ENCODE measurements around the gene GPR161.
"Not testable (repeated sequence)": the region's sequence is repeated elsewhere in the genome, so short reads cannot be mapped to it uniquely, and the experiment has no call there.

Gene GPR161

GRCh38 chr1:168085401-168085872, 51.3 kb downstream of the GPR161 start:
- DNase-seq, result no peak

DNA sequence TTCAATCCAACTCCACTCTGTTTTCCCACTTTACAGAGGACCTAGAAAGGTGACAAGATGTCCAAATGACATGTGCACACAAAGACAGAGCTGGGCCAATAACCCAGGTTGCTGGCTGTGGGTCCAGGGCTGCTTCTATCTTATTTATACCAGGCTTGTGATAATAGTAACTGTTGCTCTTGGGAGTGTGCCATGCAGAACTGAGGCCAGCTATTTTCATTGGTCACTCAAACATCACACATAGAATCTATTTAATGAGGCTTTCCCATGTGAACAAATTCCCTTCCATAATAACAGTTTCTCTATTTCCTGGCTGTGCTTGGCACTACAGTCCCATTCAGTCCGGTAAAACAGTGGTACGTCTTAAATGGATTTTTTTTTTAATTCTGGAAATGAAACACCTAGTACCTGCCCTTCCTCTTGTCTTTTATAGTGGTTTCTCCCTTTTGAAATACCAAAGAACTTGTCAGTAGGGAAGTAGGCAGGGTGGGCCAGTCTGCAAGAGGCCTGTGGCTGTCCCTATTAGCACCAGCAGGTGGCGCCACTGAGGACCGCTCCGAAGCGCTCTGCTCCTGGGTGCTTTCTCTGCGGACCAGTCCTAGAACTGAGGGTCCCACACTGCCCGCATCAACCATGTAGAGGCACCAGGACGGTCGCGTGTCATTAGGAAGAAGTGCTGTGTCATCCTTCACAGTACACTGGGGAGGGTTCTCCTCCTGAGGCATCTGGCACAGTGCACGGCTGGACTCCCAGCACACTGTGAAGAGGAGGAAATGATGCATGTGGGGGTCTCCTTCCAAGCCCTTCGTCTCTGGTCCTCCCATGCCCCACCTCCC, 52.1 kb downstream of the GPR161 start:
- DNase-seq, result peak; percentile 36

DNA sequence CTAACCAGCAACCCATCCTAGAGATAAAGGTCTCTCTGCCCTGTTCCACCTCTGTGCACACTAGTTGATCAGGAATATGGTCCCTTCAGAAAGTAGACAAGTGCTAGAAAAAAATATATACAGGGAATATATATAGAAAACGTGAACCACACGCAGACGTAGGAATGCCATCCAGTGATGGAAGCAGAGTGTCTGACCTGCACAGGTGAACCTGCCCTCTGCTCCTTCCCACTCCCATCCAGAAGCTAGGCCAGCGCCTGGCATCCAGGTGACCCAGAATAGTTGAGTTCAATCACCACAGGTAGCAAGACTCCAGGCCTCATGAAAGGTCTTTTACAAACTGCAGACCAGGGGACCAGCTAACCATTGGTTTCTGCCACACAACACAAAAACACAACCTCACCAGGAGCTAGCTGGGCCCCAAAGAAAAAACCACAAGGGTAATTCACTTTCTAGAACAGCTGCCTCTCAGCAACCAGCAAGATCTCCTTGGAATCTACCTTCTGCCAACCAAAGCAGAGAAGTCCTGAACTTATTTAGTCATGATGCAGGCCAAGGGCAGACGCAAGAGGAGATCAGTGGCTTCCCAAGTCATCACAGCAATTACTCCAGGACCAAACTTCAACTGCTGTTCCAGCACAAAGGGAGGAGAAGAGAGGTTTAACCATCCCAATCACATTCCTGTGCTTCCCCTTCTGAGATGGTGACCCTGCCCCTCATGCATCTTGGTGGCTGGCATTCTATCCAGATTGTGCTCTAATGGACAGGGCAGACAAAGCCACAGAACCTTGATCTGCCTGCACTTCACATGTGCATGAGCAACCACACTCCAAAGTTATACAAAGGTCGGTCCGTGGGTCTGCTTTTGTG, 53.0 kb downstream of the GPR161 start:
- no peak for DNase-seq

DNA sequence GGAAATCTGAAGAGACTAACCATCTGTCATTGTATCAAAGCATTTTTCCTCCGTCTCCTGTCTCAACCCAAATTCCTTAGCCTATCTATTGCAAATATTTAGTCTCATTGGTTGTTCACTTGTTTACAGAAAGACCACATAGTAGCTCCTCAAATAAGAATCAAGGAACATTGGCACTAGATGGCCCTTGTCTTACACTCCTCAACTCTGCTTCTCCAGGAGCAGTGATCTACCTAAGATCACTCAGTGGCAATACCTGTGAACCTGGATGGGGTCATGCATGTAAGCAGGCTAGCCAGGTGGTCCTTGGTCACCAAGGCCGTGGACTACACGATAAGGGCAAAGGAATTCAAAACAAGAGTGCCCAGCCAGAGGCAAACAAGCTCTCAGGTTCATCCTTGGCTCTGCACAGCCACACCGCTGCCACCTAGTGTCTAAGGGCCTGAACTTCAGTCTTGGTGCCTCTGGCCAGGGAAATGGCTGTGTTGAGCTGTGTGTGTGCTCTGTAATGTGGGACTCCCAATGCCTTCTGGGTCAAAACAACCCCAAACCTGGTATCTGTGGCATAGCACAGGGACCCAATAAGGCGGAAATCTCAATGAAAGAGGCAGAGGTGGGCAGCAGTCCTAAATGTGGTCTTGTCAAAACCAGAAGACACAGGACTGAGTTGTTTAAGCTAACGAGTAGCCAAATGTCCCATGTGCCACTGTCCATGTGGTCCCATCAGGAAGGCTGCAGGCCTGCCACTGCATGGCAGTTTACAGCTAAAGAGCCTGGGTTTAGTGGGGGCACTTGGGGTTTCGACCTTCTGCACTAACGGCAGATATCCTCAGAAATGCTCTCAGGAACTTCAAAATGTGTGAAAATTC, 54.5 kb downstream of the GPR161 start:
- DNase-seq, result peak; percentile 54

GRCh38 chr1:168081373-168082007, 55.2 kb downstream of the GPR161 start:
- peak; percentile 86 for DNase-seq

DNA sequence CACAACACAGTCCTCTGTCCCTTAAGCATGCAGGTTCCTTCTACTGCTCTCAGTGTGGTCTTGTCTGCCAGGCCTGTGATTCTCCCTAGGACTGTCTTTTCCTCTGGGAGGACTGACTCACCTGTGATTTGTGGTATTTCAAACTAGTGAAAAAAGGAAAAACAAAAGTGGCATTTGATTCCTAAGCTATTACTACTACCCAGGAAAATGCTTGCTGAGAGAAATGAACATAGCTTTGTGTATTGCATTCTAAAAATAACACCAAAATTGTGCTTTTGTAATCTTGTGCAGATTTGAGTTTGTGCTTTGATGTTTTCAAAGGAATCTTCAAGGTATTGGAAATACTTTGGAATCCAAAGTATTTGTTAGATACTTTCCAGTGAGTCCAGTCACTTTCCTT, 57.0 kb downstream of the GPR161 start:
- peak; percentile 44 for DNase-seq

DNA sequence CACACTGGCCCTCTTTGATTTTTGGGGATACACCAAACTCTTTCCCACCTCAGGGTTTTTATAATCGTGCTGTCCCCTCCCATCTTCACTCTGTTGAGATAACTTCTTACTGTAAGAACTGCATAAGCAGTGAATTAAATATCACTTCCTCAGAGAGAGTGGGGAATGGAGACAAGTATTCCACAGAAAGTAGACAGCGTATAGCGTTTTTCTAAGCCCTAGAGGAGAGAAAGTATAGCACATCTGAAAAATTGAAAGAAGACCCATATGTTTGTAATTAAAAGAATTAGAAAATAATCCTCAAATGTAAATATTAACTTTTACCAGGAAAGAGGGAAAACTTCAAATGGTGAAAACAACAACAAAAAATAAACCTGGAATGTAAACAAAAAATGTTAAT, 67.3 kb downstream of the GPR161 start:
- no peak for DNase-seq

- no peak for DNase-seq
Measured at GRCh38 chr1:168065506-168065905, 71.2 kb downstream of the GPR161 start.

- no peak for DNase-seq
Measured at GRCh38 chr1:168064216-168064615, 72.5 kb downstream of the GPR161 start.

- DNase-seq, result peak; percentile 68
Measured at GRCh38 chr1:168057921-168058320, 78.8 kb downstream of the GPR161 start.

DNA sequence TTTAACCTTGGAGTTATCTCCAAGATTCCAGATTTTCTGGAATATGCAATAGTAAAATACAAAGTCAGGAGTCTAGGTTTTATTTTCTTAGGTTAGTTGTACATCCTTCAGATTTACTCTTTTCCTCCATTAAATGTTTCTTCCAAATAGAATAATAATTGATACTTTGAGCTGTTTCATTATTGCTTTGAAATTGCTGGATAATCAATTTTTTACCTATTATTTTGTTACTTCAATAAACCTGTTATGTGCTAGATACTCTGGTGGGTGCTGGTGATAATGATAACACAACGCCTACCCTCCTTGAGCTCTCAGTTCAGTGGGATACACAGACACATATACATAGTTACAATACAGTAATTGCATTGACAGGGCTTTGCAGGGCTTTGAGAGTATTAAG, 79.4 kb downstream of the GPR161 start:
- no peak for DNase-seq

DNA sequence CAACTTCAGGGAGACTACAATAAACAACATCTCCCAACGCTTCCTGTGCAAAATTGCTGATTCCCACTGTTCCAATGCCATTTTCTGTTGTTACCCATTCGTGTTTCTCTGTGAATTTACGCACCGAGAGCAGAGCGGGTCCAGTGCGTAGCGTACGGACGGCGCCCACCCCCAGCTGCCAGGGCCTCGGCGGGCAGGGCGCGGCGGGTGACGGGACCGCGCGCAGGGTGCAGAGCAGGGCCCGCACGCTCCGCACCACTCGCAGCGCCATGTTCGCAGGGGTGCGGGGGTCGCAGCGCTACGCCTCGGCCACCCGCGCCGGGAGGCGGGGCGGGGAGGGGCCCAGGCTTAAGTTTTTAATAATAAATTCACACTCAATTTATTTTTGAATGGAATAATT, 80.6 kb downstream of the GPR161 start:
- not testable (repeated sequence) for DNase-seq

GRCh38 chr1:168054117-168054516, 82.6 kb downstream of the GPR161 start:
- no peak for DNase-seq

DNA sequence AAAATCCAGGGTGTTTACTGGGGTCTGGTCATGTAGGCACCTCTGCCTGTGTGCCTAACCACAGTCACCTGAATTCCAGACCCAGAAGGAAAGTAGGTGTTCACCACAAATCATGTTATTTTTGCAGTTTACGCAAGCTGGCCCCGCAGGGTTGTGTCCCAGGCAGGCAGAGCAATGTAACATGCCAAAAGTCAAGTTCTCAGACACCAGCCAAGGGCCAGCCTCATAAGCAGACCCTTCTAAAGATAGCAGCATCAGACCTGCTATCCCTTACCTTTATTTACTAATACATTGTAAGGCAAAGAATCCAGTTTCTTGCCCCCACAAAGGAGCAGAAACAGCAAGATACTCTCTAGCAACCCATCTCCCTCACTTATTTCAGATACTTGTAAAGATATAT, 83.0 kb downstream of the GPR161 start:
- DNase-seq, result no peak

- no peak for DNase-seq
Measured at GRCh38 chr1:168050880-168051279, 85.8 kb downstream of the GPR161 start.

GRCh38 chr1:168050307-168050706, 86.4 kb downstream of the GPR161 start:
- no peak for DNase-seq

- DNase-seq, result no peak
Measured at GRCh38 chr1:168045311-168045710, 91.4 kb downstream of the GPR161 start.

- no peak for DNase-seq
Measured at GRCh38 chr1:168042362-168042761, 94.4 kb downstream of the GPR161 start.

DNA sequence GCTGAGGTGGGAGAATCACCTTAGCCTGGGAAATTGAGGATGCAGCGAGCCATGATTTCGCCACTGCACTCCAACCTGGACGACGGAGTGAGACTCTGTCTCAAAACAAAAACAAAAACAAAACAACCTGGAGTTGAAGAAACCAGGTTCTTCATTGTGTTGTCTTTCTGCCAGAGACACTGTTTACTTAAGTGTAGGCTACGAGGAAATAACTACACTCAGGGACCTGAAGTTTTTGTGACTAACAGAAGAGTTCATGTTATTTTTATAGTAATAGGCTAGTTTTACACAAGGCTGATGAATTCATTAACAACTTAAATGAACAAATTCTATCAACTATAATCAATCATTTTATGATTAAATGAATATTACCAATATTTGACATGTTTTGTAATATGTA, 101.4 kb downstream of the GPR161 start:
- DNase-seq, result no peak

- DNase-seq, result no peak
Measured at GRCh38 chr1:168032029-168032428, 104.7 kb downstream of the GPR161 start.

DNA sequence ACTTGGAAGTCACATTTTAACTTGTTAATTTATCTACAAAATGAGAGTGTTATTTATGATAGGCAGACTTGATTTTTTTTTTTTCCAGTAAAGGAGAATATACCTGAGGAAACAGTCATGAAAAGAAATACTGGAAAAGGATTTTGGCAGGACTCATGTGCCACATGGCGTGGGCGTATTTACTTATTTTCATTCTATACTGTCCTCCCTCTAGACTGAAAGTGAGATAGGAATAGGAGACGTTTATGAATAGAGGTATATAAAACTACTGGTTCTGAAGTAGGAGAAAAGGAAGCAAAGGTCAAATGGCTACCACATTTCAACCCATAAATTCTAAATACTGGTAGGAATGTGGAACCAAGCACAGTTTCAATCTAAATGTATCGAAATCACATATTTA, 105.1 kb downstream of the GPR161 start:
- DNase-seq, result no peak

DNA sequence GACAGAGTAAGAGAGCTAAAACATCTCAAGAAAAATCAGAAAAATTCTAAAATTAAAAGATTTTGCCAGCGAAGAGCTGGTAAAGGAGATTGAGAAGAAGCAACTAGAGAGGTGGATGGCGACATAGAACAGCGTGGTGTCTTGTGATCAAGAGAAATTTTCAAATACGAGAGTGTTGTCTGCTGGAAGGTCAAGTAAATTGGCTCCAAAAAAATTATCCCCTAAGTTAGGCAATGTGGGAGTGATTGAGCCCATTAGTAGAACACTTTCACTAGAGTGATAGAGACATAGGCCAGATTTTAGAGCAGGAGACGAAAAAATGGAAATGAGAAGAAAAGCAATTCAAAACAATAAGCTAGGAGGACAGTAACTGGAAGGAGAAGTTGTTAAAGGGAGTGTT, 105.5 kb downstream of the GPR161 start:
- no peak for DNase-seq

Measured in HCEC 1CT (cell line).